Measurements from ENCODE around the gene PHYHD1. TPM values are rescaled to one million over a fixed set of nuclear protein-coding genes. Genes with fewer than 3 reads are reported as not detected.
A peak's percentile ranks its signal among the peaks of the same experiment; 100 is the strongest.

The PHYHD1 gene
- total RNA-seq: 4.6 and 6.0 TPM in 2 replicates
- long read RNA-seq, partial matches to known transcripts: 7 of 8 reads
- long read RNA-seq, other reads (novel, unspliced or antisense): 1 of 8 reads

DNA sequence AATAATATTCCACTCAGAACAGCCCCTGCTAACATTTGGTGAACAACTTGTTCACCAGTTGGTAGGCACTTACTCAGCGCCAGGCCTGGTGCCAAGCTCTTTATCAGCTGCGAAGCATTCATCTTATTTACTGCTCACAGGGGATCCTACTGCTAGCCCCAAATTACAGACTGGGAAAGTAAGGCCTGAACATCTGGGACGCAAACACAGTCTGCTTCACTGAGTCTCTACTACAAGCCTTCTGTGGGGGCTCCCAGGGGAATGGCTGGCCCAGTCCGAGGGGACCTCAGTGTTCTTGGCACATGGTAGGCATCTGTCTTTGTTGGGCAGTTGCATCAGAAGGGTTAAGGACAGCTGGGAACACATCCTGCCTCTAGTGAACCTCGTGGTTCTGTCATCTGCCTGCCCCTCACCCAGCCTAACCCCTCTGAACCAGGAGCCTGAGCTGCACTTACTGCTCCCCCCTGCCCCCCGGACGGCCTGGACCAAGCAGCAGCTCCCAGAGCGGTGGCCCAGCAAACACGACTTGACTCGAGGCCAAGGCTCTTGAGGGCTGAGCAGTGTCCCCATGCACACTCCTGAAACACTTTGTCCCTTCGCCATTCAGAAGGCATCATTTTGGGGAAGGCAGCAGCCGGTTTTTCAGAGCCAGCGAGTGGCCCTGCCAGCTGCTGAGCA is at the start of gene PHYHD1:
TSS of gene PHYHD1 (plus strand) at position 602 of the 678 bp plus-strand sequence. CDS start 1,342 bp downstream, outside the sequence.
- no peak for DNase-seq (ENCODE audit: extremely low spot score, unreplicated experiment)
- Mint-ChIP-seq H3K36me3 (ENCODE audit: unreplicated experiment) (peaks cover 15% of the 10 kb centered on the region), H3K27me3 (ENCODE audit: unreplicated experiment) (no peaks in the 10 kb centered on the region), H3K9me3 (ENCODE audit: unreplicated experiment) (no peaks in the 10 kb centered on the region), H3K27ac (ENCODE audit: unreplicated experiment) (peak within 1 kb of the TSS; percentile 68), H3K4me3 (ENCODE audit: unreplicated experiment) (peak within 1 kb of the TSS; percentile 67), H3K4me1 (ENCODE audit: unreplicated experiment) (peaks cover 31% of the 10 kb centered on the region)
- TF ChIP-seq, protein P1, sequence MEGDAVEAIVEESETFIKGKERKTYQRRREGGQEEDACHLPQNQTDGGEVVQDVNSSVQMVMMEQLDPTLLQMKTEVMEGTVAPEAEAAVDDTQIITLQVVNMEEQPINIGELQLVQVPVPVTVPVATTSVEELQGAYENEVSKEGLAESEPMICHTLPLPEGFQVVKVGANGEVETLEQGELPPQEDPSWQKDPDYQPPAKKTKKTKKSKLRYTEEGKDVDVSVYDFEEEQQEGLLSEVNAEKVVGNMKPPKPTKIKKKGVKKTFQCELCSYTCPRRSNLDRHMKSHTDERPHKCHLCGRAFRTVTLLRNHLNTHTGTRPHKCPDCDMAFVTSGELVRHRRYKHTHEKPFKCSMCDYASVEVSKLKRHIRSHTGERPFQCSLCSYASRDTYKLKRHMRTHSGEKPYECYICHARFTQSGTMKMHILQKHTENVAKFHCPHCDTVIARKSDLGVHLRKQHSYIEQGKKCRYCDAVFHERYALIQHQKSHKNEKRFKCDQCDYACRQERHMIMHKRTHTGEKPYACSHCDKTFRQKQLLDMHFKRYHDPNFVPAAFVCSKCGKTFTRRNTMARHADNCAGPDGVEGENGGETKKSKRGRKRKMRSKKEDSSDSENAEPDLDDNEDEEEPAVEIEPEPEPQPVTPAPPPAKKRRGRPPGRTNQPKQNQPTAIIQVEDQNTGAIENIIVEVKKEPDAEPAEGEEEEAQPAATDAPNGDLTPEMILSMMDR (IDR thresholded peaks at IDR 0.05): no peak

DNA sequence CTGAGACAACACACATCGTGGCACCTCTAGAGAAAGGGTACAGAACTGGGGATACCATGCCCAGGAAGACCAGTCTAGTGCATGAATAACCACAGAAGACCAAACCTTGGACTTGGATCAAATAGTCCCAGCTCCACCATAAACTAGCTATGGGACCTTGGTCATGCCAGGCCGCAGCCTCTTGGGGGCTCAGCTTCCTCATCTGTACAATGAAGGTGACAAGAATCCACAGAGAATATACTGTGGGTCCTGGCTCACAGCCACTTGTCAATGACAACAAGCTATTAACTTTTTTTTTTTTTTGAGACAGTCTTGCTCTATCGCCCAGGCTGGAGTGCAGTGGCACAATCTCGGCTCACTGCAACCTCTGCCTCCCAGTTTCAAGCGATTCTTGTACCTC is 42.9 kb upstream of the PHYHD1 start:
- no peak for DNase-seq (ENCODE audit: extremely low spot score, unreplicated experiment)
- H3K4me3 Mint-ChIP-seq (ENCODE audit: unreplicated experiment): no peak overlapping the region
- TF ChIP-seq, protein P1 (IDR thresholded peaks at IDR 0.05): no peak
- H3K27me3 Mint-ChIP-seq (ENCODE audit: unreplicated experiment): no peaks in the 10 kb centered on the region
- H3K9me3 Mint-ChIP-seq (ENCODE audit: unreplicated experiment): no peaks in the 10 kb centered on the region
- H3K27ac Mint-ChIP-seq (ENCODE audit: unreplicated experiment): no peak overlapping the region
- no peaks in the 10 kb centered on the region for H3K36me3 Mint-ChIP-seq (ENCODE audit: unreplicated experiment)
- H3K4me1 Mint-ChIP-seq (ENCODE audit: unreplicated experiment): peaks cover 18% of the 10 kb centered on the region

DNA sequence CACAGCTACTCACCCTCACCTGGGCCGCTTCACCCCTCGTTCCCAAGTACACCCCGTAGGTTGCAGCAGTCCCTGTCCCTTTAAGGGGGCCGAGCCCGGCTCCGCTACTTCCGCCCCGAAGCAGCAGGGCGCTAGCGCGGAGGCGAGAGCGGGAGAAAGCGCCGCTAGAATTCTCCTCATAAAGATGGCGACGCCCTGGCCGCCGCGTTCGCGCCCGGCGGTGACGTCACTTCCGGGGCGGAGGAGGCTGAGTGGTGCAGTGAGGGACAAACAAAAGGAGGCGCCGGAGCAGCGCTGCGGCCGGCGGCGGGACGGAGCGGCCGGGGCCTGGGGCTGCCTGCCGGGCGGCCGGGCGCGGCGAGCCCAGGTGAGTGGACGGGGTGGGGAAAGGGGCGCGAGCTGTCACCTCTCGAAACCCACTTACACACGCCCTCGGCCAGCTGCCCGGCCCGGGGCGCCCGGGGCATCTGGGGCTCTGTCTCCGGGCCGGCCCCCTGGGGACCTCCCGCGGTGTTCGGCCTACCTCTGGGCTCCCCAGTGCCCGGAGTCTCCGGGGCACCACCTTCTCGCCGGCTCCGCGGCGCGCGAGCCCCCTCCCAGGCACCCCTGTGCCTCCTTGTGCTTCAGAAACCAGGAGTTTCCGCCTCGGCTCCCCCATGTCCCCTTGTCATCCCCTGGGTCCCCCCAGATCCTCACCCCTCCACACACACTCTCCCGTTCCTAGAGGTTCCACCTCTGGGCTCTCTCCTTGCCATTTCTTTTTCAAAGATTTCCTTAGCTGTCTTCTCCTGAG is 38.7 kb upstream of the PHYHD1 start, which contains the start of the genes KYAT1 and LRRC8A:
TSS of gene KYAT1 (minus strand) at position 67 of the 793 bp plus-strand sequence. CDS start 36,545 bp downstream, outside the sequence.
TSS of gene LRRC8A (plus strand) at position 250 of the 793 bp plus-strand sequence. CDS start 25,032 bp downstream, outside the sequence.
- Mint-ChIP-seq H3K4me3 (ENCODE audit: unreplicated experiment) (peak within 1 kb of the TSS; percentile 94), H3K9me3 (ENCODE audit: unreplicated experiment) (no peaks in the 10 kb centered on the region), H3K36me3 (ENCODE audit: unreplicated experiment) (peaks cover 2% of the 10 kb centered on the region), H3K27ac (ENCODE audit: unreplicated experiment) (peak within 1 kb of the TSS; percentile 92), H3K27me3 (ENCODE audit: unreplicated experiment) (no peaks in the 10 kb centered on the region), H3K4me1 (ENCODE audit: unreplicated experiment) (peaks cover 28% of the 10 kb centered on the region)
- TF ChIP-seq, protein P1 (IDR thresholded peaks at IDR 0.05): no peak
- peak; percentile 98 for DNase-seq (ENCODE audit: extremely low spot score, unreplicated experiment)

DNA sequence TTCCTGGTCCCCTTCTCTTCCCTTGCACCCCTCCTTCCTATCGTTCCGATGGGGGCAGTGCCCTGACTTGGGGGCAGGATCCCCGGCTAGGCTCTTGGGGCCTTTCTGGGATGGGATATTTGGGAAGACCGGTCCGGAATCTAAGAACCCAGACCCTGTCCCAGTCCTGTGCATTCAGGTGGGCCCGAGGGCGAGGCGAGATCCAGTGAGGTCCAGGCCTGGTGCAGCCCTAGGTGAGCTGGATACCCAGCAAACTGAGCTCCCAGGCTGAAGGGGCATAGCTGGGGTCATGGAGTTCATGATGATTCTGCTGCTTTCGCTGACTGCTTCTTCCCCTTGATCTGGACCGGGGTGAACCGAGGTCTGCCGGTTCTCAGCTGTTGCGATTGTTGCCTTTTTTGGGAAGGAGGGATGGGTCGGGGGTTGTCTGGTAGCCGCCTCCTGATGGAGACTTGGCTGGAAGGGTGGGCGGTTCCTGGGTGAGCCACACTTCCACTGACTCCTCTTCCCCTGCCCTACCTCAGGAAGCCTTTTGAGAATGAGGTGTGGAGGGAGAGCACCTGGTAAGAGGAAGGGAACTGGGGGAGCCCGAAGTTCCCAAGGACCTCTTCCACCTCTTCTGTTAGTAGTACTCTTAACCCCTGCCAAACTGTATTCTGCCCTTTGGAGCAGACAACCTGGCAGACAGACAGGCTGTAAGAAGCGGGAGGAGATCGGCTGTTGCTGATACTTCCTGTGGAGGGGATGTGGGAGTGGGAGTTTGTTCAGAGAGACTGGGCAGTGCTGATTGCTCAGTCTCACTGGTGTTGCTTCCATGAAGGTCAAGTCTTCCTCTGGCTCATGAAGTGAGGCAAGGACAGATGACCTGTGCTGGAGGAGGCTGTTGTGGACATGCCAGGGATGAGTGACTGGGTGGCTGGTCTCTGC is 37.8 kb upstream of the PHYHD1 start:
- TF ChIP-seq, protein P1 (IDR thresholded peaks at IDR 0.05): no peak
- Mint-ChIP-seq H3K36me3 (ENCODE audit: unreplicated experiment) (peaks cover 4% of the 10 kb centered on the region), H3K4me3 (ENCODE audit: unreplicated experiment) (peak overlapping the region; percentile 94), H3K4me1 (ENCODE audit: unreplicated experiment) (peaks cover 35% of the 10 kb centered on the region), H3K27ac (ENCODE audit: unreplicated experiment) (peak overlapping the region; percentile 92), H3K27me3 (ENCODE audit: unreplicated experiment) (no peaks in the 10 kb centered on the region), H3K9me3 (ENCODE audit: unreplicated experiment) (no peaks in the 10 kb centered on the region)
- DNase-seq (ENCODE audit: extremely low spot score, unreplicated experiment): no peak
